ENCODE results near the gene NLRC3.

DNA sequence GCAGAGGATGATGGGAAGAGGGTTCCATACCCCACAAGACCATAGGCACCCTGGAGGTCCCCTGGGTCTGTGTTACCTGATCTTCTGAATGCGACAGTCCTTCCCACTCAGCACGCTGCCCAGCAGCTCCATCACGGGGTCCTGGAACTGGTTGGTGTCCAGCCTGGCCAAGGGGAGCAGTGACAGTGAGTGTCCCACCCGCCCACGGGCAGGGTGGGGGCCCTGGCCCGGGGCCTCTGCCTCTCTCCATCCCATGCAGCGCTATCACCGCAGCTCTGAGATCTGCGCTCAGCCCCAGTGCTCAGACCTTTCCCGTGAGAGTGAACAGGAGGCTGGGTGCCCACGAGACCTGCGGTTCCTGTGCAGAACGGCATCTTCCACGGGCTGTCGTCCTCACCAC, 15.6 kb downstream of the NLRC3 start:
- TF ChIP-seq CTCF (IDR thresholded peaks at IDR 0.05; ENCODE audit: insufficient read depth, low read depth, low read length) (no peak), EZH2 (IDR thresholded peaks at IDR 0.05; ENCODE audit: insufficient read depth, low read length) (no peak)
